HEK293T (cell line): Measurements from ENCODE around the gene ATAT1.

Source experiments
- BHLHE40 ChIP-seq: fragments of 450-650 bp; IDR thresholded peaks from 2 replicates; pipeline ENCODE4 v1.6.1; 2016; ENCODE audit warnings: mild to moderate bottlenecking, moderate library complexity, borderline replicate concordance
- SP1 ChIP-seq: fragments of 450-650 bp; IDR thresholded peaks from 2 replicates; pipeline ENCODE4 v1.6.1; 2017

GRCh38 chr6:30613251-30614043 lies 13.2 kb upstream of the ATAT1 start:
- TF ChIP-seq SP1 (no peak), BHLHE40 (no peak)
